K562 (cell line): ENCODE measurements around the gene SIK3. TPM values are rescaled to one million over a fixed set of nuclear protein-coding genes. Genes with fewer than 3 reads are reported as not detected.

Experiments used
- ATAC-seq: fragments of 200-7000 bp; cut with Tn5 transposase; 3 replicates; pipeline ENCODE4 v1.9.1; 2020; ENCODE audit warnings: moderate library complexity
- BruUV-seq: library from RNA; stranded (reverse); fragments of 400-500 nt; replicated peaks from 2 replicates; lab custom pipeline; 2021; lab: Mats Ljungman, UMichigan
- CTCF ChIA-PET: fragments of 300-600 bp; formaldehyde crosslinking; extraction: SDS; loops from one replicate; lab custom pipeline; 2021; ENCODE audit warnings: low intra/inter-chr PET ratio; lab: Yijun Ruan, JAX
- POLR2A ChIA-PET: fragments of 300-600, 350-650 bp; sonication (Branson Sonifier 250); formaldehyde crosslinking; extraction: SDS; loops from one replicate; lab custom pipeline; 2021; ENCODE audit warnings: antibody characterized with exemption, inconsistent platforms; lab: Yijun Ruan, JAX
- DNase-seq, 4 experiments: peaks; one replicate each; pipeline versions ENCODE4 v3.0.0 to v3.0.0-alpha.2; 2011 to 2018; ENCODE audit warnings: low spot score in 3 of 4, mixed read lengths in 3 of 4; ENCODE audit errors: extremely low read depth in 1 of 4
- FAIRE-seq: peaks from 2 replicates; lab custom pipeline; 2011; peaks lifted over from hg19 to GRCh38; lab: Jason Lieb, UNC
- H2AFZ ChIP-seq: 2 replicates; pipeline ENCODE4 v1.6.0; 2011; ENCODE audit warnings: low read depth, low read length, control low read depth, inconsistent platforms
- H3K27ac ChIP-seq: fragments of 200-600 bp; 3 replicates; pipeline ENCODE4 v1.8.0; 2011; ENCODE audit warnings: low read depth, mild to moderate bottlenecking, control low read depth, inconsistent platforms, low read length, moderate library complexity, mixed read lengths; ENCODE audit errors: extremely low read depth
- H3K27me3 ChIP-seq, 2 experiments: fragments of 300-600 bp in 1 of 2; 2 replicates in 1 of 2; 3 replicates in 1 of 2; pipeline versions ENCODE4 v1.6.0 to v1.8.0; 2011; ENCODE audit warnings: inconsistent platforms in 2 of 2, low read length in 2 of 2, mild to moderate bottlenecking in 1 of 2, mixed read lengths in 1 of 2, moderate library complexity in 1 of 2; ENCODE audit not compliant: control insufficient read depth in 2 of 2, insufficient read depth in 2 of 2
- H3K36me3 ChIP-seq: fragments of 300-600 bp; 3 replicates; pipeline ENCODE4 v1.8.0; 2011; ENCODE audit warnings: mild to moderate bottlenecking, low read length, inconsistent platforms; ENCODE audit not compliant: control insufficient read depth, insufficient read depth
- H3K4me1 ChIP-seq, 2 experiments: fragments of 200-600 bp in 1 of 2; replicated peaks in 1 of 2; 2 replicates in 1 of 2; 3 replicates in 1 of 2; pipeline versions ENCODE4 v1.5.1 to v1.8.0; 2011; ENCODE audit warnings: inconsistent platforms in 2 of 2, low read length in 2 of 2, mild to moderate bottlenecking in 1 of 2, mixed read lengths in 1 of 2, moderate library complexity in 1 of 2; ENCODE audit not compliant: control insufficient read depth in 2 of 2, insufficient read depth in 2 of 2
- H3K4me2 ChIP-seq: 2 replicates; pipeline ENCODE4 v1.6.1; 2011; ENCODE audit warnings: low read length, control low read depth, inconsistent platforms, mixed read lengths; ENCODE audit not compliant: insufficient read depth
- H3K4me3 ChIP-seq: fragments of 200-600 bp; sonication (generic), shearing (Covaris generic); 2 replicates; pipeline ENCODE4 v1.5.1; 2016; ENCODE audit warnings: control low read depth, inconsistent platforms
- H3K79me2 ChIP-seq: fragments of 200-600 bp; 3 replicates; pipeline ENCODE4 v1.8.0; 2011; ENCODE audit warnings: low read length, inconsistent platforms; ENCODE audit not compliant: control insufficient read depth, insufficient read depth
- H3K9ac ChIP-seq, 2 experiments: 2 replicates each; pipeline versions ENCODE4 v1.6.0 to v1.6.1; 2011; ENCODE audit warnings: low read depth in 2 of 2, low read length in 2 of 2, control low read depth in 1 of 2, inconsistent platforms in 1 of 2, mild to moderate bottlenecking in 1 of 2, mixed read lengths in 1 of 2; ENCODE audit not compliant: insufficient read depth in 1 of 2
- H3K9me1 ChIP-seq: one replicate; pipeline ENCODE4 v1.6.0; 2011; ENCODE audit warnings: inconsistent platforms, mild to moderate bottlenecking, low read length, moderate library complexity; ENCODE audit not compliant: control insufficient read depth, insufficient read depth
- H3K9me3 ChIP-seq: replicated peaks from 2 replicates; pipeline ENCODE4 v1.5.1; 2011; ENCODE audit warnings: low read depth, low read length, inconsistent platforms; ENCODE audit not compliant: control insufficient read depth, insufficient read depth
- H4K20me1 ChIP-seq: replicated peaks from 2 replicates; pipeline ENCODE4 v1.6.1; 2011; ENCODE audit warnings: low read length, inconsistent platforms, mixed read lengths; ENCODE audit not compliant: control insufficient read depth, insufficient read depth
- BRF1 ChIP-seq: IDR thresholded peaks from 3 replicates; pipeline ENCODE4 v1.6.1; 2011; ENCODE audit warnings: borderline replicate concordance, mild to moderate bottlenecking; ENCODE audit not compliant: insufficient read length; ENCODE audit errors: extremely low read depth
- CGGBP1 ChIP-seq: fragments of 250-450 bp; sonication (Bioruptor Pico); IDR thresholded peaks from 2 replicates; pipeline ENCODE4 v1.9.0; 2021; ENCODE audit warnings: mild to moderate bottlenecking
- CREB3L1 ChIP-seq: fragments of 450-650 bp; IDR thresholded peaks from 2 replicates; pipeline ENCODE4 v1.6.1; 2014; ENCODE audit warnings: low read depth, mild to moderate bottlenecking, moderate library complexity, borderline replicate concordance
- DEAF1 ChIP-seq: fragments of 450-650 bp; formaldehyde crosslinking; IDR thresholded peaks from 2 replicates; pipeline ENCODE4 v1.4.0; 2020; ENCODE audit warnings: mild to moderate bottlenecking, moderate library complexity
- EHMT2 ChIP-seq: fragments of 450-650 bp; IDR thresholded peaks from 2 replicates; pipeline ENCODE4 v1.6.1; 2018; ENCODE audit warnings: antibody characterized with exemption
- FOXK1 ChIP-seq: sonication (generic); formaldehyde crosslinking; IDR thresholded peaks from 2 replicates; pipeline ENCODE4 v1.8.0; 2022; ENCODE audit warnings: missing genetic modification reagents, mild to moderate bottlenecking, borderline replicate concordance
- HMGN3 ChIP-seq: IDR thresholded peaks from 2 replicates; pipeline ENCODE4 v1.6.1; 2011; ENCODE audit warnings: borderline replicate concordance, low read depth, mild to moderate bottlenecking, mixed read lengths, low read length; ENCODE audit not compliant: insufficient read length; ENCODE audit errors: extremely low read depth
- MAFG ChIP-seq: fragments of 450-650 bp; conservative IDR thresholded peaks from 2 replicates; pipeline ENCODE4 v1.6.1; 2016; ENCODE audit warnings: missing genetic modification characterization, missing compliant biosample characterization
- MAFK ChIP-seq: IDR thresholded peaks from 2 replicates; pipeline ENCODE4 v1.6.1; 2011; ENCODE audit warnings: low read length, improper control_type of control experiment
- MLX ChIP-seq, 2 experiments: fragments of 450-650 bp in 1 of 2; sonication (generic) in 1 of 2; formaldehyde crosslinking; conservative IDR thresholded peaks; 2 replicates each; pipeline versions ENCODE4 v1.4.0 to v1.8.1; 2020 to 2022; ENCODE audit warnings: mild to moderate bottlenecking in 1 of 2, missing genetic modification reagents in 1 of 2
- PHB ChIP-seq: fragments of 250-450 bp; sonication (Bioruptor Pico); IDR thresholded peaks from 2 replicates; pipeline ENCODE4 v1.5.0; 2021
- PTTG1 ChIP-seq: fragments of 450-650 bp; IDR thresholded peaks from 2 replicates; pipeline ENCODE4 v1.6.1; 2016; ENCODE audit warnings: low read depth, mild to moderate bottlenecking, missing genetic modification characterization, missing compliant biosample characterization
- RBFOX2 ChIP-seq: fragments of 200-400 bp; formaldehyde crosslinking; IDR thresholded peaks from 2 replicates; pipeline ENCODE4 v1.6.1; 2017; ENCODE audit warnings: low read depth, mild to moderate bottlenecking, low read length, moderate library complexity
- SIN3B ChIP-seq: fragments of 450-650 bp; IDR thresholded peaks from 2 replicates; pipeline ENCODE4 v1.6.1; 2017; ENCODE audit warnings: low read depth, mild to moderate bottlenecking, moderate library complexity
- STAT5B ChIP-seq: fragments of 250-450 bp; sonication (Bioruptor Pico); IDR thresholded peaks from 2 replicates; pipeline ENCODE4 v1.8.0; 2021; ENCODE audit warnings: mild to moderate bottlenecking, inconsistent platforms
- YBX1 ChIP-seq: fragments of 450-650 bp; IDR thresholded peaks from 2 replicates; pipeline ENCODE4 v1.7.1; 2016; ENCODE audit warnings: mild to moderate bottlenecking
- ZBTB33 ChIP-seq: sonication (generic); formaldehyde crosslinking; IDR thresholded peaks from 2 replicates; pipeline ENCODE4 v1.8.1; 2023; ENCODE audit warnings: mild to moderate bottlenecking, missing genetic modification reagents
- ZKSCAN1 ChIP-seq: fragments of 150-350 bp; IDR thresholded peaks from 2 replicates; pipeline ENCODE4 v1.6.1; 2016; ENCODE audit warnings: low read depth, low read length
- WGBS: fragments of 100-300 bp; shearing (Covaris generic); methylation state at CpG from one replicate; pipeline ENCODE4 v1.1.6; 2016; ENCODE audit warnings: low coverage, mixed read lengths; ENCODE audit not compliant: insufficient coverage; ENCODE audit errors: missing lambda C conversion rate; 5-methylcytosine and 5-hydroxymethylcytosine counted together
- in situ Hi-C: fragments of 300-500 bp; cut with MboI; formaldehyde crosslinking; loops from 4 replicates; pipeline ENCODE4 v1.15.0; 2018; ENCODE audit warnings: inconsistent platforms, mixed read lengths
- intact Hi-C: fragments of 100-400 bp; cut with micrococcal nuclease; formaldehyde crosslinking; loops from 2 replicates; pipeline ENCODE4 v1.14.2; 2022
- polyA plus RNA-seq, 8 experiments: library from polyadenylated mRNA; depleted of rRNA in 4 of 8; stranded (reverse) in 5 of 8; unstranded in 3 of 8; fragments of >200 nt; fragmentation: Nextera tagmentation in 2 of 8; fragmentation: Illumina TruSeq in 1 of 8; extraction: Ambion mirVana in 2 of 8; extraction: Trizol in 1 of 8; gene quantifications; 2 replicates each; pipeline versions ENCODE4 v1.2.1 to v1.2.3, GENCODE V29; 2011 to 2014; ENCODE audit warnings: inconsistent platforms in 1 of 8, missing spikeins in 1 of 8
- total RNA-seq, 7 experiments: library from RNA; depleted of rRNA in 6 of 7; stranded (reverse); fragments of >200 nt in 6 of 7; fragmentation: Illumina TruSeq in 2 of 7; extraction: Trizol in 2 of 7; gene quantifications; 2 replicates each; pipeline versions ENCODE4 v1.2.1 to v1.2.3, GENCODE V29; 2011 to 2021; ENCODE audit warnings: low replicate concordance in 1 of 7

SIK3 gene
- total and polyA plus RNA-seq, 9 of the 15 experiments (the other 6 are each of a cell fraction or from before 2014, with no cell fraction given), result 1.6 to 21.6 (median 8.0) TPM

- H3K79me2 ChIP-seq, result no peaks in the 10 kb centered on the region
- no peak overlapping the region for H2AFZ ChIP-seq
- ChIA-PET POLR2A (interaction anchor here (0.7 to 0.8 kb wide), 3 partner anchors 10 to 297 kb away, joined by 3 to 4 read pairs (median 3); no protein-coding TSS in a partner anchor), CTCF (no interaction called here)
- ATAC-seq (no peak), FAIRE-seq (no peak), DNase-seq (no peak)
- H3K4me2 ChIP-seq, result no peak overlapping the region
- intact Hi-C loops, result no loop called here
- H3K36me3 ChIP-seq, result peaks cover 90% of the 10 kb centered on the region
- WGBS, result 93% methylated on average over 4 of the region's 4 CpGs
- H4K20me1 ChIP-seq, result no peaks in the 10 kb centered on the region
- no peaks in the 10 kb centered on the region for H3K4me1 ChIP-seq
- BruUV-seq, result no TSS peak
- H3K9me3 ChIP-seq, result no peaks in the 10 kb centered on the region
- no peak overlapping the region for H3K4me3 ChIP-seq
- H3K9me1 ChIP-seq, result no peaks in the 10 kb centered on the region
- no peak overlapping the region for H3K27ac ChIP-seq
- no peak overlapping the region for H3K9ac ChIP-seq
- no peaks in the 10 kb centered on the region for H3K27me3 ChIP-seq
- in situ Hi-C loops, result no loop called here
- TF ChIP-seq MLX (CRISPR knock-in tag; conservative IDR thresholded peaks at IDR 0.05) (no peak), SIN3B (no peak), MAFK (no peak), MAFG (tag) (no peak), RBFOX2 (no peak), ZKSCAN1 (no peak), EHMT2 (no peak), CGGBP1 (CRISPR knock-in tag) (no peak), YBX1 (no peak), ZBTB33 (CRISPR knock-in tag) (no peak), HMGN3 (no peak), STAT5B (CRISPR knock-in tag) (no peak), DEAF1 (CRISPR knock-in tag) (no peak), FOXK1 (CRISPR knock-in tag) (no peak), CREB3L1 (no peak), BRF1 (no peak), PHB (CRISPR knock-in tag) (no peak), PTTG1 (tag) (no peak)
These were observed 228.6 kb downstream of the SIK3 start for GRCh38 chr11:116869610-116870009.
